ENCODE data around the gene ARHGDIG.

ARHGDIG gene

DNA sequence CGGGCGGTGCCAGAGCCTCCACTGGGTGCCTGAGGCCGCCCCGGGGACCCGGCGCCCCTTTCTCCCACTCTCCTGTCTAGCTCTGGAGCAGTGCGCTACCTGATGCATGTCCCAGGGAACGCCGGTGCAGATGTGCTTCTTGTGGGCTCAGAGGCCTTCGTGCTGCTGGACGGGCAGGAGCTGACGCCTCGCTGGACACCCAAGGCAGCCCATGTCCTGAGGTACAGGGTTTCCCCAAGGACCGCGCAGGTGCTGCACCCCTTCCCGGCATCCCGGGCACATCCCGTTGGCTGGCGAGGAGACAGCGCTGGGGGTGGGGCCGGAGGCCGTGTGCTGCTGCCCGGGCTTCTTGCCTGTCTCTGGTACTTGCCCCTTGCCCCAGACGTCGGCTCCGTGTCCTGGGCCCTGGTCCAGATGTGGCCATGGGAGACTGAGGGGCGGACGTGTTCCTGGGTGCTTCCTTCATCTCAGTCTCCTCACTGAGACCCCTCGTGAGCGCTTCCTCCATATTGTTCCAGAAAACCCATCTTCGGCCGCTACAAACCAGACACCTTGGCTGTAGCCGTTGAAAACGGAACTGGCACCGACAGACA is 17.1 kb upstream of the ARHGDIG start:
- TF ChIP-seq ZBTB7A (IDR thresholded peaks at IDR 0.05; ENCODE audit: low read depth), result no peak
- no peak for TF ChIP-seq RAD21 (IDR thresholded peaks at IDR 0.05; ENCODE audit: low read depth)
- no peak for TF ChIP-seq TCF12 (IDR thresholded peaks at IDR 0.05; ENCODE audit: low read depth)
- no peak for TF ChIP-seq EP300 (IDR thresholded peaks at IDR 0.05; ENCODE audit: borderline replicate concordance)
- no peak for TF ChIP-seq YY1 (IDR thresholded peaks at IDR 0.05; ENCODE audit: low read depth)
- TF ChIP-seq TEAD4 (IDR thresholded peaks at IDR 0.05), result no peak
- TF ChIP-seq, protein P1, sequence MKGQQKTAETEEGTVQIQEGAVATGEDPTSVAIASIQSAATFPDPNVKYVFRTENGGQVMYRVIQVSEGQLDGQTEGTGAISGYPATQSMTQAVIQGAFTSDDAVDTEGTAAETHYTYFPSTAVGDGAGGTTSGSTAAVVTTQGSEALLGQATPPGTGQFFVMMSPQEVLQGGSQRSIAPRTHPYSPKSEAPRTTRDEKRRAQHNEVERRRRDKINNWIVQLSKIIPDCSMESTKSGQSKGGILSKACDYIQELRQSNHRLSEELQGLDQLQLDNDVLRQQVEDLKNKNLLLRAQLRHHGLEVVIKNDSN (IDR thresholded peaks at IDR 0.05), result no peak
- TF ChIP-seq CREB1 (IDR thresholded peaks at IDR 0.05; ENCODE audit: low read depth), result no peak
- no peak for TF ChIP-seq TAF1 (IDR thresholded peaks at IDR 0.05; ENCODE audit: low read depth)
- TF ChIP-seq, protein P2, sequence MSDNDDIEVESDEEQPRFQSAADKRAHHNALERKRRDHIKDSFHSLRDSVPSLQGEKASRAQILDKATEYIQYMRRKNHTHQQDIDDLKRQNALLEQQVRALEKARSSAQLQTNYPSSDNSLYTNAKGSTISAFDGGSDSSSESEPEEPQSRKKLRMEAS (IDR thresholded peaks at IDR 0.05), result no peak
- no peak for TF ChIP-seq FOXM1 (IDR thresholded peaks at IDR 0.05; ENCODE audit: borderline replicate concordance, low read depth)
- no peak for TF ChIP-seq CEBPB (IDR thresholded peaks at IDR 0.05)
- TF ChIP-seq, protein P3, sequence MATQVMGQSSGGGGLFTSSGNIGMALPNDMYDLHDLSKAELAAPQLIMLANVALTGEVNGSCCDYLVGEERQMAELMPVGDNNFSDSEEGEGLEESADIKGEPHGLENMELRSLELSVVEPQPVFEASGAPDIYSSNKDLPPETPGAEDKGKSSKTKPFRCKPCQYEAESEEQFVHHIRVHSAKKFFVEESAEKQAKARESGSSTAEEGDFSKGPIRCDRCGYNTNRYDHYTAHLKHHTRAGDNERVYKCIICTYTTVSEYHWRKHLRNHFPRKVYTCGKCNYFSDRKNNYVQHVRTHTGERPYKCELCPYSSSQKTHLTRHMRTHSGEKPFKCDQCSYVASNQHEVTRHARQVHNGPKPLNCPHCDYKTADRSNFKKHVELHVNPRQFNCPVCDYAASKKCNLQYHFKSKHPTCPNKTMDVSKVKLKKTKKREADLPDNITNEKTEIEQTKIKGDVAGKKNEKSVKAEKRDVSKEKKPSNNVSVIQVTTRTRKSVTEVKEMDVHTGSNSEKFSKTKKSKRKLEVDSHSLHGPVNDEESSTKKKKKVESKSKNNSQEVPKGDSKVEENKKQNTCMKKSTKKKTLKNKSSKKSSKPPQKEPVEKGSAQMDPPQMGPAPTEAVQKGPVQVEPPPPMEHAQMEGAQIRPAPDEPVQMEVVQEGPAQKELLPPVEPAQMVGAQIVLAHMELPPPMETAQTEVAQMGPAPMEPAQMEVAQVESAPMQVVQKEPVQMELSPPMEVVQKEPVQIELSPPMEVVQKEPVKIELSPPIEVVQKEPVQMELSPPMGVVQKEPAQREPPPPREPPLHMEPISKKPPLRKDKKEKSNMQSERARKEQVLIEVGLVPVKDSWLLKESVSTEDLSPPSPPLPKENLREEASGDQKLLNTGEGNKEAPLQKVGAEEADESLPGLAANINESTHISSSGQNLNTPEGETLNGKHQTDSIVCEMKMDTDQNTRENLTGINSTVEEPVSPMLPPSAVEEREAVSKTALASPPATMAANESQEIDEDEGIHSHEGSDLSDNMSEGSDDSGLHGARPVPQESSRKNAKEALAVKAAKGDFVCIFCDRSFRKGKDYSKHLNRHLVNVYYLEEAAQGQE (IDR thresholded peaks at IDR 0.05; ENCODE audit: low read depth), result no peak
- TF ChIP-seq NFIC (IDR thresholded peaks at IDR 0.05), result no peak
- TF ChIP-seq EGR1 (IDR thresholded peaks at IDR 0.05), result no peak

DNA sequence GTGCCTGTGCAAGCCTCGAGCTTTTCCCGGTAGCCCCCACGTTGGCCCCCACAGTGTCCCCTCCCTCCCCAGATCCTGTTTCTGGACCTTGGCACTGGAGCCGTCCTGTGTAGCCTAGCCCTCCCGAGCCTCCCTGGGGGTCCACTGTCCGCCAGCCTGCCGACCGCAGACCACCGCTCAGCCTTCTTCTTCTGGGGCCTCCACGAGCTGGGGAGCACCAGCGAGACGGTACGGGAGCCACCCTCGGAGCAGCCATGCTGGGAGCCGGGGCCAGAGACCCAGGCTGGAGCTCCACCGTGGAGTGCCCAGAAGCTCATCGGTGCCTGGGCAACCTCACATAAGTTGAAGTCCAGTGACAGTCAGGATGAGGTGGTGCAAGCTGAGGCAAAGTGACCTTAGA is 16.4 kb upstream of the ARHGDIG start:
- TF ChIP-seq, protein P1 (IDR thresholded peaks at IDR 0.05), result no peak
- TF ChIP-seq NFIC (IDR thresholded peaks at IDR 0.05) (no peak), CREB1 (IDR thresholded peaks at IDR 0.05; ENCODE audit: low read depth) (no peak), TAF1 (IDR thresholded peaks at IDR 0.05; ENCODE audit: low read depth) (no peak)
- TF ChIP-seq, protein P2 (IDR thresholded peaks at IDR 0.05), result no peak
- TF ChIP-seq, protein P3 (IDR thresholded peaks at IDR 0.05; ENCODE audit: low read depth), result no peak

DNA sequence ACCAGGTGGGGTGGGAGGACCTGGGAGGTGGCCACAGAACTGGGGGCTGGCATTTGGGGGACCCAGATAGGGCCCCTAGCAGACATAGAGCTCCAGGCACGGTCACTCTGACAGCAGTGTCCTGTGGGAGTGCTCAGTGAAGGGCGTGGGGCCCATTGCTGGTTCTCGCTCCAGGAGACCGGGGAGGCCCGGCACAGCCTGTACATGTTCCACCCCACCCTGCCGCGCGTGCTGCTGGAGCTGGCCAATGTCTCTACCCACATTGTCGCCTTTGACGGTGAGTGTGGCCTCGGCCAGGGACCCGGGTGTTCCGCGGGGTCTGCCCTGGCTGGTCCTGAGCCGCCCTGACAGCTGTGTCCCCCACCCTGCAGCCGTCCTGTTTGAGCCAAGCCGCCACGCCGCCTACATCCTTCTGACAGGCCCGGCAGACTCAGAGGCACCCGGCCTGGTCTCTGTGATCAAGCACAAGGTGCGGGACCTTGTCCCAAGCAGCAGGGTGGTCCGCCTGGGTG is 15.9 kb upstream of the ARHGDIG start:
- TF ChIP-seq TCF12 (IDR thresholded peaks at IDR 0.05; ENCODE audit: low read depth) (no peak), EP300 (IDR thresholded peaks at IDR 0.05; ENCODE audit: borderline replicate concordance) (no peak), RAD21 (IDR thresholded peaks at IDR 0.05; ENCODE audit: low read depth) (no peak)

DNA sequence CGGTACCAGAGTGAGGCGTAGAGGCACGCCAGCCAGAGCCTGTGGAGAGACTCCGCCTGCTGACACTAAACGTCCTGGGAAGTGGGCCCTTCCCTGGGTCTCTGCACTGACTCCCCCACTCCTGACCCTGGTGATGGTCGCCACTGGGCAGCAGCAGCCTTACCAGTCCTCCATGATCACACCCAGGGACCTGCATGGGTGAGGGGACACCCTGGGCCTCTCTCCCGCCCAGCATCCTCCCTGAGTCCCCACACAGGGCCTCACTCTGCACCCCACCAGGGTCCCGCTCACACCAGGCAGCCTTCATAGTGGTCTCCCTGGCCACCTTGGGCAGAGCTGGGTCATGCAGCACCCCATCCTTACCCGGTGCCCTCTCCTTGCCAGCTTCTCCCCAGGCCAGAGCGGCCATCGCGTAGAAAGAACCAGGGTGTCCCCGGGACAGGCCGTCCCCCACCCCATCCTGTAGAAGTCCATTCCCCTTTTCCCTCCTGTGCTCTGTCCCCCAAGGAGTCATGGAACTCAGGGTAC is 15.3 kb upstream of the ARHGDIG start:
- TF ChIP-seq RAD21 (IDR thresholded peaks at IDR 0.05; ENCODE audit: low read depth) (no peak), FOXM1 (IDR thresholded peaks at IDR 0.05; ENCODE audit: borderline replicate concordance, low read depth) (no peak), CEBPB (IDR thresholded peaks at IDR 0.05) (no peak), EGR1 (IDR thresholded peaks at IDR 0.05) (no peak), TCF12 (IDR thresholded peaks at IDR 0.05; ENCODE audit: low read depth) (no peak), NFIC (IDR thresholded peaks at IDR 0.05) (no peak), TAF1 (IDR thresholded peaks at IDR 0.05; ENCODE audit: low read depth) (no peak), TEAD4 (IDR thresholded peaks at IDR 0.05) (no peak), ZBTB7A (IDR thresholded peaks at IDR 0.05; ENCODE audit: low read depth) (no peak), EP300 (IDR thresholded peaks at IDR 0.05; ENCODE audit: borderline replicate concordance) (no peak), YY1 (IDR thresholded peaks at IDR 0.05; ENCODE audit: low read depth) (no peak), CREB1 (IDR thresholded peaks at IDR 0.05; ENCODE audit: low read depth) (no peak)
- TF ChIP-seq, protein P2 (IDR thresholded peaks at IDR 0.05), result no peak
- TF ChIP-seq, protein P1 (IDR thresholded peaks at IDR 0.05), result no peak

DNA sequence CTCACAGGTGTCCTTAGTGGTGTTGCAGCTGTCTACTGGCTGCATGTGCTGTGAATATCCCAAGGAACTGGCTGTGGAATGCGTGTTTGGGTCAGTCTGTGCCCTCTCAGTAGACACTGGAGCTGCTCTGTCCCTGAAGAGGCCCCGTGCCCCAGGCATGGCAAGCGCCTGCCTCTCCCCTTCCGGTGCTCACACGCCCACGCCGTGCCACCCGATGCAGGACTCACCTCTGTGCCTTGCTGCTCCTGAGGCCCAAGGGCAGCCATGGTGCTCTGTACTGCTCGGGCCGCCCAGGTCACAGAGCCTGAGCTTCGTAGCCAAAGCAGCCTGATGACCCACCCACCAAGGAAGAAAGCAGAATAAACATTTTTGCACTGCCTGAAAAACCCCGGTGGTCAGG is 14.7 kb upstream of the ARHGDIG start:
- TF ChIP-seq TAF1 (IDR thresholded peaks at IDR 0.05; ENCODE audit: low read depth) (no peak), NFIC (IDR thresholded peaks at IDR 0.05) (no peak), CEBPB (IDR thresholded peaks at IDR 0.05) (no peak), ZBTB7A (IDR thresholded peaks at IDR 0.05; ENCODE audit: low read depth) (no peak), TCF12 (IDR thresholded peaks at IDR 0.05; ENCODE audit: low read depth) (no peak), CREB1 (IDR thresholded peaks at IDR 0.05; ENCODE audit: low read depth) (no peak), TEAD4 (IDR thresholded peaks at IDR 0.05) (no peak)
- TF ChIP-seq, protein P1 (IDR thresholded peaks at IDR 0.05), result no peak
